VCaP (cell line): Measurements from ENCODE around the gene TRIM49D2.
"Not testable (repeated sequence)": the region's sequence is repeated elsewhere in the genome, so short reads cannot be mapped to it uniquely, and the experiment has no call there.

ENCODE experiments used
- H3K27ac ChIP-seq: fragments of 450-650 bp; 2 replicates; pipeline ENCODE4 v1.5.1; 2017
- TF ChIP-seq, protein P1 (sequence below): fragments of 450-650 bp; conservative IDR thresholded peaks from 2 replicates; pipeline ENCODE4 v1.5.1; 2017; ENCODE audit warnings: mild to moderate bottlenecking, moderate library complexity

Gene TRIM49D2, protein sequence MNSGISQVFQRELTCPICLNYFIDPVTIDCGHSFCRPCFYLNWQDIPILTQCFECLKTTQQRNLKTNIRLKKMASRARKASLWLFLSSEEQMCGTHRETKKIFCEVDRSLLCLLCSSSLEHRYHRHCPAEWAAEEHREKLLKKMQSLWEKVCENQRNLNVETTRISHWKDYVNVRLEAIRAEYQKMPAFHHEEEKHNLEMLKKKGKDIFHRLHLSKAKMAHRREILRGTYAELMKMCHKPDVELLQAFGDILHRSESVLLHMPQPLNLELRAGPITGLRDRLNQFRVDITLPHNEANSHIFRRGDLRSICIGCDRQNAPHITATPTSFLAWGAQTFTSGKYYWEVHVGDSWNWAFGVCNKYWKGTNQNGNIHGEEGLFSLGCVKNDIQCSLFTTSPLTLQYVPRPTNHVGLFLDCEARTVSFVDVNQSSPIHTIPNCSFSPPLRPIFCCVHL

DNA sequence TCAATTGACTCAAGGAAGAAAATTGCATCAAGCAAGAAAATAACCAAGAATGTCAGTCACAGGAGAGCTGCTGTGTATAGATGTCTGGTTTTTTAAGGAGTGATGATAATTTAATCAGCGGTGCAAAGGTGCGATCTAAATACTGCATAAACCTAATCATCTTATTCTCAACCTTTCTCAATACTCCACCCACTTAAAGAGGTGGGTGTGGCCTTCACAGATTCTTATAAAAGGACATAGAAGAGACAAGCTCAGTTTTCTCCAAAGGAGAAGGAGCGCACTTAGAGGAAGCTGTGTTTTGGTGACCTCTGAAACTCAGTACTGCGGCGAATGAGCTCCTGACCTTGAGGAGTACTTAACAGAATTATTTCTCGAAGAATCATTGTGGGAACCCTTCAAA is at the start of gene TRIM49D2:
Gene TRIM49D2 (plus strand): TSS at position 301 of the 400 bp plus-strand sequence. CDS start 2,698 bp downstream, outside the sequence.
- H3K27ac ChIP-seq = not testable (repeated sequence)

DNA sequence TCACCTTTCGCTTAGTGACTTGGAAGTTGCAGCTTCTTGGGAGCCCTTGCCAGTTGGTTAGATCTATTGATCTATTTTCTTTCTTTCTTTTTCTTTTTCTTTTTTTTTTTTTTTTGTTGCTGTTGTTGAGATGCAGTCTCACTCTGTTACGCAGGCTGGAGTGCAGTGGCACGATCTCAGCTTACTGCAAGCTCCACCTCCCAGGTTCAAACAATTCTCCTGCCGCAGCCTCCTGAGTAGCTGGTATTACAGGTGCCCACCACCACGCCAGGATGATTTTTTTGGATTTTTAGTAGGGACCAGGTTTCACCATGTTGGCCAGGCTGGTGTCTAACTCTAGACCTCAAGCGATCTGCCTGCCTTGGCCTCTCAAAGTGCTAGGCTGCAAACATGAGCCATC is 46.4 kb upstream of the TRIM49D2 start:
- not testable (repeated sequence) for H3K27ac ChIP-seq

DNA sequence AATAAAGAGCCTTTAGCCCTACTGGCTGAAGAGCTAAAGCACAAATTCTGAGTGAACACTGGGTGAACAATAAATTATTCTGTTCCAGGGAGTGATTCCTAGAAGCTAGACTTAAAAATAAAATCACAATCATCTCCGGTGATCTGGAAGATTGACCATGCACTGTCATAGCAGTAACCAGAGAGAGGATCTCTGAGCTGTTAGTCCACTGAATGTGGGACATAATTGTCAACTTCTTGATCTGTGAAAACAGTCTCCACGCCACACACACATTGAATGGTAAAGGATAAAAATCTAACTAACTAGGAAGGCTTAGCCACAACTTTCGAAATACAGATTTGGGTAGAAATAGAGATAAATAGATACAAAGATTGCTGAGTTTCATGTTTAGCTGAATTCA is 30.6 kb upstream of the TRIM49D2 start:
- H3K27ac ChIP-seq = not testable (repeated sequence)

DNA sequence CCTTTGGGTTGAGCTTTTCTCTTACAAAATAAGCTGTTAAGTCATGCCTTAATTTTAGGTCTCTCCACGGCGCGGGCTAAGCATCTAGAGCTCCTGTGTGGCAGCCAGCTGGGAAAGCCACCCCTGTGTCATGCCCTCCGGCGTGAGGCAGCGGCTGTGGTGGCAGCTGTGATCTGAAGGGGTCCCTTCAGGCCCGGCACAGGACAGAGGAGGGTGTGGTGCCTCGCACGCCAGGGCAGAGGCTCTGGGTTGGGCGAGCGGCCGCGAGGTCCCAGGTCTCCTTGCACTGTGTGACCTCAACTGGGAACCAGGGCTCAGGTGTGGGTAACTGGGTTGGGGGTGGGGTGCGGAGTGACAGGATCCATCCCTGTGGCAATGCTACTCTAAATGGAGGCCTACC is 23.1 kb upstream of the TRIM49D2 start:
- not testable (repeated sequence) for H3K27ac ChIP-seq

DNA sequence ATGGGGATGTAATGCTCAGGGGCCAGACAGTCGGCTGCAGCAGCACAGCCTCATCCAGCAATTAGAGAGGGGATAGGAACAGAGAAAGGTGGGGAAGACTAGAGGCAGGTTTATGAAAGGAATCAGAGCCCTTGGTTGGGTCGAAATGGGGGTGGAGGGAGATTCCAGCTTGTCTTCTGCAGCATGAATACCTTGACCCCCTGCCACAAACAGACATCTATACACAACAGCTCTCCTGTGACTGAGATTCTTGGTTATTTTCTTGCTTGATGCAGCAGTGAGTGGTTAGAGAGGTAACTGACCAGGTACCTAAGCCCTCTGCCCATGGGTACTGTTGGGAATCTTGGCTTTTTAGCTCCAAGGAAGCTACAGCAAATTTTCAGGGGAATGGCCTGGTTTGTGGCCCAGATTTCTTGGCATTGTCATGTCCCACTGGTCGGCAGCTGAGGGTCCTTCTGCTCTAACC is 1.6 kb upstream of the TRIM49D2 start, which contains the start of gene TRIM49D1:
Gene TRIM49D1 (minus strand): TSS at position 51 of the 466 bp plus-strand sequence. CDS start 4,535 bp downstream, outside the sequence.
- H3K27ac ChIP-seq = no peak within 1 kb of the TSS
- TF ChIP-seq, protein P1, sequence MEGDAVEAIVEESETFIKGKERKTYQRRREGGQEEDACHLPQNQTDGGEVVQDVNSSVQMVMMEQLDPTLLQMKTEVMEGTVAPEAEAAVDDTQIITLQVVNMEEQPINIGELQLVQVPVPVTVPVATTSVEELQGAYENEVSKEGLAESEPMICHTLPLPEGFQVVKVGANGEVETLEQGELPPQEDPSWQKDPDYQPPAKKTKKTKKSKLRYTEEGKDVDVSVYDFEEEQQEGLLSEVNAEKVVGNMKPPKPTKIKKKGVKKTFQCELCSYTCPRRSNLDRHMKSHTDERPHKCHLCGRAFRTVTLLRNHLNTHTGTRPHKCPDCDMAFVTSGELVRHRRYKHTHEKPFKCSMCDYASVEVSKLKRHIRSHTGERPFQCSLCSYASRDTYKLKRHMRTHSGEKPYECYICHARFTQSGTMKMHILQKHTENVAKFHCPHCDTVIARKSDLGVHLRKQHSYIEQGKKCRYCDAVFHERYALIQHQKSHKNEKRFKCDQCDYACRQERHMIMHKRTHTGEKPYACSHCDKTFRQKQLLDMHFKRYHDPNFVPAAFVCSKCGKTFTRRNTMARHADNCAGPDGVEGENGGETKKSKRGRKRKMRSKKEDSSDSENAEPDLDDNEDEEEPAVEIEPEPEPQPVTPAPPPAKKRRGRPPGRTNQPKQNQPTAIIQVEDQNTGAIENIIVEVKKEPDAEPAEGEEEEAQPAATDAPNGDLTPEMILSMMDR = no peak

DNA sequence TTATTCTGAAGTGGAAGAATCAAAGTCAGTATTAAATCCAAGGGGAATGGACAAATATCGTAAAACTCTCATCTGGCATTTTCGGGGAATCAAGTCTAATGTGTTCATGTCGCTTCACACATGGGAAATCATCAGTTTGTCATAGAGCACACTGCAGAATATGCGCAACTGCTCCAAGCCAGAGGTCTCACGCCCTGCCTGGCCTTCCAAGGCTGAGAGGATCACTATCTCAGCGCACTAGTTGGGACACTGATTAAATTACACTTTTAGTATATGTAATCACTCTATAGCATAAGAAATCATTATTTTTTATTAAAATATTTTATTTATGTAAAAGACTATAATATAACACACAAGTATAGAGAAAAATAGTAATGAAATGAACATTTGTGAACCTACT is 37.0 kb downstream of the TRIM49D2 start:
- H3K27ac ChIP-seq = not testable (repeated sequence)

DNA sequence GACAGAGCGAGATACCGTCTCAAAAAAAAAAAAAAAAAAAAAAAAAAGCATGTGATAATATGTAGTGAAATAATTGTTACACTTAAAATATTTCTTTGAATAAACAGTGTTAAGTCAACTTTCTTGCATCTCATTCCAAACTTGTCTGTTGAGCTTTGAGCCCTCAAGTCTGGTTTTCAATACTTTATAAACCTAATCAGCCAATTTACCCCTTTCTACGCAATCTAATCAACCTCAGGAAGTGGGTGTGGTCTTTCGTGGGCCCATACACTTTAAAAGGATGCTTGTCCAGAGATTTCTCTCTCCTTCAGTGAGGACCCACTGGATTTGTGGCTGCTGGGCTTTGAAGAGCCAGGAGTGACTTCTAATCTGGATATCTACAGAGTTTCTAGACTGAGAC is 41.9 kb downstream of the TRIM49D2 start, which contains the start of gene TRIM64:
Gene TRIM64 (plus strand): TSS at position 301 of the 400 bp plus-strand sequence. CDS start 2,467 bp downstream, outside the sequence.
- H3K27ac ChIP-seq = not testable (repeated sequence)
